ENCODE data around the gene ACP2. TPM values are rescaled to one million over a fixed set of nuclear protein-coding genes. Genes with fewer than 3 reads are reported as not detected.

Gene ACP2
- total RNA-seq, 1 donor from 2014 or later: 42.2 TPM

DNA sequence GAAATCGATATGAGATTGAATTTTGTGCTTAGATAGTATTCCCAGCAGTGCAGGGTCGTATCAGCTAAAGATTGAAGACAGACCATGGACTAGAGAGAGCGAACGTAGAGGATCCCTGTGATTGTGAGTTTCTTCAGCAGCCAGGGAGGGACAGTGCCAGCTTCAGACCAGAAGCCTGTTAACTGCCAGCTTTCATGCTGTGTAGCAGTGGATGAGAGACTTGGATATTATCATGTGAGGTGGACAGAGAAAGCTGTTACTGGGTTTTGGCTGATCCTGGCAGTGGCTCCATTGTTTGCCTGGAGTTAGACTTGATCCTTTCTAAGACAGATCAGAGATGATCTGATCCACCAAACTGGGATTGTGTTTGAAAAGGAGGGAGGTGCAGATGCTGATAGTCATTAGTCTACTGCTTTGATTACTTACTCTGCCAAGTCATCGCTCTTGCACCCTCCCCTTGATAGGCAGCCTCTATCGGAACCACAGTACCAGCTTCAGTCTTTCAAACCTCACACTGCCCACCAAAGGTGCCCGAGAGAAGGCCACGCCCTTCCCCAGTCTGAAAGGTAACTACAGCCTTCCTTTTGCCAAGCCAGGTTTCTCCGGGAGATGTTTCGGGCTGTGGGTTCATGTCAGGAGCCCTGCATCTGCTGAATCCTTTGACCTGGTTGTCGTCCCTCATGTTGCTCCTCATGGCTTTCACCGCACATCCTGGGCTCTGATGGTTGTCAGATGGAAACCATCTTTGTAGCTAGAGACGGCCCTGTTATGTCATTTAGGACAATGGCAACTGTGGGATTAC is 37.6 kb upstream of the ACP2 start:
- no peaks in the 10 kb centered on the region for H3K27me3 Mint-ChIP-seq
- H3K36me3 Mint-ChIP-seq: peaks cover 18% of the 10 kb centered on the region
- no peak for DNase-seq (ENCODE audit: extremely low spot score, unreplicated experiment)
- TF ChIP-seq, protein P1, sequence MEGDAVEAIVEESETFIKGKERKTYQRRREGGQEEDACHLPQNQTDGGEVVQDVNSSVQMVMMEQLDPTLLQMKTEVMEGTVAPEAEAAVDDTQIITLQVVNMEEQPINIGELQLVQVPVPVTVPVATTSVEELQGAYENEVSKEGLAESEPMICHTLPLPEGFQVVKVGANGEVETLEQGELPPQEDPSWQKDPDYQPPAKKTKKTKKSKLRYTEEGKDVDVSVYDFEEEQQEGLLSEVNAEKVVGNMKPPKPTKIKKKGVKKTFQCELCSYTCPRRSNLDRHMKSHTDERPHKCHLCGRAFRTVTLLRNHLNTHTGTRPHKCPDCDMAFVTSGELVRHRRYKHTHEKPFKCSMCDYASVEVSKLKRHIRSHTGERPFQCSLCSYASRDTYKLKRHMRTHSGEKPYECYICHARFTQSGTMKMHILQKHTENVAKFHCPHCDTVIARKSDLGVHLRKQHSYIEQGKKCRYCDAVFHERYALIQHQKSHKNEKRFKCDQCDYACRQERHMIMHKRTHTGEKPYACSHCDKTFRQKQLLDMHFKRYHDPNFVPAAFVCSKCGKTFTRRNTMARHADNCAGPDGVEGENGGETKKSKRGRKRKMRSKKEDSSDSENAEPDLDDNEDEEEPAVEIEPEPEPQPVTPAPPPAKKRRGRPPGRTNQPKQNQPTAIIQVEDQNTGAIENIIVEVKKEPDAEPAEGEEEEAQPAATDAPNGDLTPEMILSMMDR (conservative IDR thresholded peaks at IDR 0.05): no peak
- no peak overlapping the region for H3K4me3 Mint-ChIP-seq
- no peaks in the 10 kb centered on the region for H3K9me3 Mint-ChIP-seq
- H3K4me1 Mint-ChIP-seq (ENCODE audit: unreplicated experiment): no peaks in the 10 kb centered on the region
- no peak overlapping the region for H3K27ac Mint-ChIP-seq

DNA sequence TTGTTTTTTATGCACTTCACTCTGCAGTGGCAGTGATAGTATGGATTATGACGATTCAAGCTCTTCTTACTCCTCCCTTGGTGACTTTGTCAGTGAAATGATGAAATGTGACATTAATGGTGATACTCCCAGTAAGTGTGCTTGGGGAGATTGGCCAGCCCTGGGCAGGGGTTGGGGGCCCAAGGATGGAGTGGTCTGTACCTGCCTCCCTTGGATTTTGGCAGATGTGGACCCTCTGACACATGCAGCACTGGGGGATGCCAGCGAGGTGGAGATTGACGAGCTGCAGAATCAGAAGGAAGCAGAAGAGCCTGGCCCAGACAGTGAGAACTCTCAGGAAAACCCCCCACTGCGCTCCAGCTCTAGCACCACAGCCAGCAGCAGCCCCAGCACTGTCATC is 35.5 kb upstream of the ACP2 start:
- TF ChIP-seq, protein P1 (conservative IDR thresholded peaks at IDR 0.05): no peak

DNA sequence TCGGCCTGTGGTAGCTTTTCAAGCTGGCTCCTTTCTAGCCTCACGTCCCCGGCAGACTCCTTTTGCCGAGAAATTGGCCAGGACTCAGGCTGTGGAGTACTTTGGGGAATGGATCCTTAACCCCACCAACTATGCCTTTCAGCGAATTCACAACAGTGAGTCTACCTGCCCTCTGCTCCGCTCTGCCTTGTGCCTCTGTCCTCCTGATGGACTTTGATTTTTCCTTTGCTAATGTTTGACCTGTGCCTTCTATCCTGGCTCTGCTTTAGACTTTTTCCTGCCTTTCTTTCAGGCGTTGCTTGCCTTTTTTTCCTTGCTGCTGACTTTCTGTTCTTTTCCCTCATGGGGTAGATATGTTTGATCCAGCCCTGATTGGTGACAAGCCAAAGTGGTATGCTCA is 33.8 kb upstream of the ACP2 start:
- TF ChIP-seq, protein P1 (conservative IDR thresholded peaks at IDR 0.05): no peak
- Mint-ChIP-seq H3K4me3 (no peak overlapping the region), H3K4me1 (ENCODE audit: unreplicated experiment) (no peaks in the 10 kb centered on the region), H3K36me3 (peaks cover 28% of the 10 kb centered on the region), H3K9me3 (no peaks in the 10 kb centered on the region), H3K27me3 (no peaks in the 10 kb centered on the region), H3K27ac (no peak overlapping the region)
- no peak for DNase-seq (ENCODE audit: extremely low spot score, unreplicated experiment)

More for the DNA sequence above, 35.5 kb upstream of the ACP2 start:
- Mint-ChIP-seq H3K27ac (no peak overlapping the region), H3K27me3 (no peaks in the 10 kb centered on the region), H3K9me3 (no peaks in the 10 kb centered on the region), H3K36me3 (peaks cover 23% of the 10 kb centered on the region), H3K4me3 (no peak overlapping the region), H3K4me1 (ENCODE audit: unreplicated experiment) (no peaks in the 10 kb centered on the region)
- DNase-seq (ENCODE audit: extremely low spot score, unreplicated experiment): no peak

DNA sequence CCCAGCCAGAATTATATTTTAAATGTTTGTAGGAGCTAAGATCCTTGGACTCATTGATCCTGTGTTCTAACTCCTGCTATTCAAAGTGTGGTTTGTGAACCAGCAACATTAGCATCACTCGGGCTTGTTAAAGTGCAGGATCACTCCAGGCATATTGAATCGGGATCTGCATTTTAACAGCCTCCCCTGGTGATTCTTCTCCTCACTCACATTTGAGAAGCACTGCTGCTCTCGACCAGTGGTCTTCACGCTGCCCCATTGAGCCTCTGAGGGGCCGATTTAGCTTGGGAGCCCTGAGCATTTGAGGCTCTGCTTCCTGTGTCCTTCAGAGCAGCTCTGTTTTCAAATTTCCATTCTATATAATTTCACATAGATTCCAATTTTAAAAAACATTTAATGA is 32.2 kb upstream of the ACP2 start:
- peaks cover 28% of the 10 kb centered on the region for H3K36me3 Mint-ChIP-seq
- no peaks in the 10 kb centered on the region for H3K4me1 Mint-ChIP-seq (ENCODE audit: unreplicated experiment)
- H3K27me3 Mint-ChIP-seq: no peaks in the 10 kb centered on the region

DNA sequence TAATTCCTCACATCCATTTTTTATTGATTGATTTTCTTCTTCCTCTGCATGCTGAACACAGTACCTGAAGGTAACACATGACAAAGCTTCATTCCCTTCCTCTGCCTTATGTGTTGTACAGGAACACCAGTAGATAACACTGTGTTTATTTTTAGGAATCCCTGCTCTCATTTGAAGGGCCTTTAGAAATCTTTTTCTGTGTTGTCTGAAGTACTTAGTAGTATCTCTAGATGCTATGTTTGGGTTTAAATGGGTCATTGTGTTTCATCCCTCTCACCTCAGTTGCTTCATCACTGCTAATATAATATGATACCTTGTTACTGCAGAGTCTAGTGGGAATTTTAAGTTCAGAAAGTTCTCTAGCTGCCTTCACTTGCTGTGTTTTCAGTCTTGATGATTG is 31.5 kb upstream of the ACP2 start:
- no peaks in the 10 kb centered on the region for H3K9me3 Mint-ChIP-seq
- TF ChIP-seq, protein P1 (conservative IDR thresholded peaks at IDR 0.05): no peak
- no peak overlapping the region for H3K4me3 Mint-ChIP-seq
- no peak for DNase-seq (ENCODE audit: extremely low spot score, unreplicated experiment)
- no peaks in the 10 kb centered on the region for H3K4me1 Mint-ChIP-seq (ENCODE audit: unreplicated experiment)
- no peaks in the 10 kb centered on the region for H3K27me3 Mint-ChIP-seq
- no peak overlapping the region for H3K27ac Mint-ChIP-seq
- peaks cover 24% of the 10 kb centered on the region for H3K36me3 Mint-ChIP-seq

More for the DNA sequence above, 32.2 kb upstream of the ACP2 start:
- DNase-seq (ENCODE audit: extremely low spot score, unreplicated experiment): no peak
- TF ChIP-seq, protein P1 (conservative IDR thresholded peaks at IDR 0.05): no peak
- Mint-ChIP-seq H3K9me3 (no peaks in the 10 kb centered on the region), H3K4me3 (no peak overlapping the region), H3K27ac (no peak overlapping the region)

All from type B pancreatic cell (in vitro differentiated cells).